Neutrophil (primary cell): ENCODE data around the gene MPND.
A peak's percentile ranks its signal among the peaks of the same experiment; 100 is the strongest.

ENCODE experiments used
- H3K27ac ChIP-seq: fragments of 200-600 bp; sonication (generic); 2 replicates; pipeline ENCODE4 v1.5.1; 2016; ENCODE audit warnings: mild to moderate bottlenecking, moderate library complexity
- H3K27me3 ChIP-seq: fragments of 200-600 bp; sonication (generic); 2 replicates; pipeline ENCODE4 v1.6.0; 2016; ENCODE audit warnings: mild to moderate bottlenecking
- H3K36me3 ChIP-seq: fragments of 200-600 bp; sonication (generic); 2 replicates; pipeline ENCODE4 v1.5.1; 2017
- H3K4me1 ChIP-seq, 2 experiments: fragments of 200-600 bp in 1 of 2; sonication (generic) in 1 of 2; 1 replicate in 1 of 2; 2 replicates in 1 of 2; pipeline versions ENCODE4 v1.5.1 to v1.6.1; 2013 to 2016; ENCODE audit warnings: low read depth in 1 of 2, low read length in 1 of 2, mild to moderate bottlenecking in 1 of 2, moderate library complexity in 1 of 2; ENCODE audit not compliant: control insufficient read depth in 1 of 2, insufficient read depth in 1 of 2
- H3K4me3 ChIP-seq, 2 experiments: fragments of 200-600 bp in 1 of 2; sonication (generic) in 1 of 2; 1 replicate in 1 of 2; 2 replicates in 1 of 2; pipeline ENCODE4 v1.5.1; 2013 to 2016; ENCODE audit warnings: low read depth in 1 of 2, low read length in 1 of 2, mild to moderate bottlenecking in 1 of 2, moderate library complexity in 1 of 2
- H3K9me3 ChIP-seq: fragments of 200-600 bp; sonication (generic); 2 replicates; pipeline ENCODE4 v1.5.1; 2016
- CTCF ChIP-seq: fragments of 200-600 bp; sonication (generic); IDR thresholded peaks from 2 replicates; pipeline ENCODE4 v1.5.1; 2016; ENCODE audit warnings: antibody characterized with exemption

The MPND gene

GRCh38 chr19:4386041-4386782 lies 42.9 kb downstream of the MPND start:
- H3K9me3 ChIP-seq, result no peaks in the 10 kb centered on the region
- H3K4me3 ChIP-seq, result no peak overlapping the region
- H3K36me3 ChIP-seq, result peaks cover 44% of the 10 kb centered on the region
- H3K27me3 ChIP-seq, result no peaks in the 10 kb centered on the region
- peaks cover 30 to 31% of the 10 kb centered on the region in 2 experiments for H3K4me1 ChIP-seq
- H3K27ac ChIP-seq, result peak overlapping the region; percentile 16
- TF ChIP-seq CTCF, result no peak

- H3K27ac ChIP-seq, result peak overlapping the region; percentile 83
- no peaks in the 10 kb centered on the region for H3K9me3 ChIP-seq
- no peak for TF ChIP-seq CTCF
- H3K4me3 ChIP-seq, result no peak overlapping the region
- H3K27me3 ChIP-seq, result no peaks in the 10 kb centered on the region
- H3K4me1 ChIP-seq, result peaks cover 44 to 49% of the 10 kb centered on the region in 2 experiments
- peaks cover 42% of the 10 kb centered on the region for H3K36me3 ChIP-seq
Observed at GRCh38 chr19:4388337-4389063, 45.1 kb downstream of the MPND start.

GRCh38 chr19:4389064-4389375 lies 45.7 kb downstream of the MPND start:
- no peaks in the 10 kb centered on the region for H3K27me3 ChIP-seq
- no peak overlapping the region for H3K4me3 ChIP-seq
- no peak for TF ChIP-seq CTCF
- peak overlapping the region; percentile 83 for H3K27ac ChIP-seq
- H3K36me3 ChIP-seq, result peaks cover 37% of the 10 kb centered on the region
- H3K9me3 ChIP-seq, result no peaks in the 10 kb centered on the region
- H3K4me1 ChIP-seq, result peaks cover 44 to 49% of the 10 kb centered on the region in 2 experiments

- TF ChIP-seq CTCF, result no peak
- no peaks in the 10 kb centered on the region for H3K27me3 ChIP-seq
- H3K9me3 ChIP-seq, result no peaks in the 10 kb centered on the region
- peak overlapping the region in 1 of 2 experiments; percentile 10 for H3K4me3 ChIP-seq
- H3K4me1 ChIP-seq, result peaks cover 44 to 49% of the 10 kb centered on the region in 2 experiments
- H3K36me3 ChIP-seq, result peaks cover 33% of the 10 kb centered on the region
- H3K27ac ChIP-seq, result peak overlapping the region; percentile 83
Observed at GRCh38 chr19:4389511-4390016, 46.2 kb downstream of the MPND start.

- no peaks in the 10 kb centered on the region for H3K9me3 ChIP-seq
- no peaks in the 10 kb centered on the region for H3K27me3 ChIP-seq
- no peak for TF ChIP-seq CTCF
- H3K36me3 ChIP-seq, result peaks cover 35% of the 10 kb centered on the region
- H3K27ac ChIP-seq, result peak overlapping the region; percentile 83
- H3K4me1 ChIP-seq, result peaks cover 44 to 49% of the 10 kb centered on the region in 2 experiments
- peak overlapping the region in 1 of 2 experiments; percentile 10 for H3K4me3 ChIP-seq
Observed at GRCh38 chr19:4390017-4390566, 46.7 kb downstream of the MPND start.
